Osteoblast (primary cell): Measurements from ENCODE around the gene MAPKAPK3. TPM values are rescaled to one million over a fixed set of nuclear protein-coding genes. Genes with fewer than 3 reads are reported as not detected.

Experiments used
- DNase-seq: peaks from one replicate; pipeline ENCODE4 v3.0.0; 2011; ENCODE audit warnings: low spot score, mixed read lengths; ENCODE audit not compliant: insufficient read length; ENCODE audit errors: missing footprints
- H2AFZ ChIP-seq: 2 replicates; pipeline ENCODE4 v1.6.0; 2011; ENCODE audit warnings: mild to moderate bottlenecking, low read length
- H3K27ac ChIP-seq: 2 replicates; pipeline ENCODE4 v1.5.1; 2011; ENCODE audit warnings: mild to moderate bottlenecking, low read depth, low read length, moderate library complexity
- H3K27me3 ChIP-seq: 2 replicates; pipeline ENCODE4 v1.6.0; 2012; ENCODE audit warnings: mild to moderate bottlenecking, control low read depth, inconsistent platforms, low read length, moderate library complexity; ENCODE audit not compliant: insufficient read depth
- H3K36me3 ChIP-seq: 2 replicates; pipeline ENCODE4 v1.5.1; 2011; ENCODE audit warnings: mild to moderate bottlenecking, low read length, control low read depth, moderate library complexity; ENCODE audit not compliant: insufficient read depth
- H3K4me1 ChIP-seq: 2 replicates; pipeline ENCODE4 v1.5.1; 2011; ENCODE audit warnings: mild to moderate bottlenecking, low read length, control low read depth, moderate library complexity; ENCODE audit not compliant: insufficient read depth
- H3K4me2 ChIP-seq: 2 replicates; pipeline ENCODE4 v1.6.0; 2011; ENCODE audit warnings: mild to moderate bottlenecking, low read length; ENCODE audit not compliant: insufficient read depth
- H3K4me3 ChIP-seq: fragments of 200-600 bp; sonication (generic); 3 replicates; pipeline ENCODE4 v1.5.1; 2012; ENCODE audit warnings: mild to moderate bottlenecking, low read length, inconsistent platforms; ENCODE audit not compliant: insufficient read depth
- H3K79me2 ChIP-seq: 2 replicates; pipeline ENCODE4 v1.6.0; 2012; ENCODE audit warnings: mild to moderate bottlenecking, low read length, control low read depth, inconsistent platforms; ENCODE audit not compliant: insufficient read depth
- H3K9me3 ChIP-seq: 2 replicates; pipeline ENCODE4 v1.5.1; 2011; ENCODE audit warnings: low read depth, low read length, control low read depth
- H4K20me1 ChIP-seq: 2 replicates; pipeline ENCODE4 v1.6.0; 2012; ENCODE audit warnings: mild to moderate bottlenecking, low read length, control low read depth; ENCODE audit not compliant: insufficient read depth
- CTCF ChIP-seq: IDR thresholded peaks from 2 replicates; pipeline ENCODE4 v1.5.1; 2011; ENCODE audit warnings: mild to moderate bottlenecking, low read depth, low read length, moderate library complexity; ENCODE audit errors: extremely low read depth
- total RNA-seq: library from RNA; depleted of rRNA; stranded (reverse); fragments of >200 nt; gene quantifications from 2 replicates; pipeline ENCODE4 v1.2.3, GENCODE V29; 2012

The MAPKAPK3 gene
- total RNA-seq, 1 donor = 56.5 TPM

DNA sequence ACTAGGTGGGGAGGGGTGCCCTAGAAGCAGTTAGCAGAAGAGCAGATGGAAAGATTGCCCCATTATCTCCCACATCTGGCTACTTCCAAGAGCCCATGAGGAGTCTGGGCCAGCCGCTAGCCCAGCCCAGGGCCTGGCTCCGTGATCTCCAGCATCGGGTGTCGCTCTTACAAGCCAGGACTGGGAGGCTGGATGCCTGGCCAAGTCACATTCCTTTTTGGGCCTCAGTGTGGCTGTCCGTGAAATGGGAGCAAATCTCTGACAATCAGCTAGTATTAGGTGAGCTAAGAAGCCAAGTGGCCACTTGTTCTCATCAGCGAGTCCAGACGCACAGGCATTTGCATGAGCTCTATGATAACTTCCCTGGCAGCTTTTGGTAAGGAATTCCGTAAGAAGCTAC is 34.5 kb downstream of the MAPKAPK3 start:
- Histone ChIP-seq H3K36me3 (no peaks in the 10 kb centered on the region), H3K27ac (no peak overlapping the region), H3K27me3 (no peaks in the 10 kb centered on the region), H4K20me1 (no peaks in the 10 kb centered on the region), H2AFZ (no peak overlapping the region), H3K4me2 (no peak overlapping the region), H3K4me1 (no peaks in the 10 kb centered on the region), H3K4me3 (no peak overlapping the region), H3K9me3 (no peaks in the 10 kb centered on the region), H3K79me2 (no peaks in the 10 kb centered on the region)
- no peak for TF ChIP-seq CTCF
- no peak for DNase-seq

DNA sequence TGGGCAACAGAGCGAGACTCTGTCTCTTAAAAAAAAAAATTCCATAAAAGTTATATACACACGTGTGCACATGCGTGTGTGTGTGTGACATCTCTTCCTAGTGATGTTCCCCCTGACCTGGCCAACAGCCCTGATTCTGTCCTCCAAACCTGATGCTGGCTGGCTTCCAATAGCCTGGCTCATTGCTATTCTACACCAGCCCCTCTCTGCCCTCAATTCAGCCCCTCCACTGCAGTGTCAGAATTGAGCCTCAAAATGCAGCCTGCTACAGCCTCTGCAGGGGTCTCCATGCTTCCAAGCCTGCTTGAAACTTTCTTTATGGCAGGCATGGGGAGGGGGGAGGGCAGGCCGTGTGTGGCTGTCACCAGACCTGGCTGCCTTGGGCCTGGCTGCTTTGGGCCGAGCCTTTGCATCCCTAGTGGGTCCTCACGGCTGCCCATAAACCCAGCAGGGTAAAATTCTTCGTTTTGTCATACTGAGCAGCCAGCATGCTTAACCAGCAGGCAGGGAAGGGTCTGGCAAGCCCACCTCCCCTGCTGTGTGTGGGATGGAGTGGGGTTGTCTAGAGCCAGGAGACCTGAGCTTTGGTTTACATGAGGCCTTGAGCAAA is 35.1 kb downstream of the MAPKAPK3 start:
- no peaks in the 10 kb centered on the region for H3K27me3 ChIP-seq
- no peaks in the 10 kb centered on the region for H3K4me1 ChIP-seq
- H3K36me3 ChIP-seq = no peaks in the 10 kb centered on the region
- no peaks in the 10 kb centered on the region for H3K9me3 ChIP-seq
- no peak overlapping the region for H3K4me2 ChIP-seq
- no peak overlapping the region for H3K4me3 ChIP-seq
- no peak for TF ChIP-seq CTCF
- DNase-seq = no peak
- no peaks in the 10 kb centered on the region for H3K79me2 ChIP-seq
- H3K27ac ChIP-seq = no peak overlapping the region
- no peak overlapping the region for H2AFZ ChIP-seq
- H4K20me1 ChIP-seq = no peaks in the 10 kb centered on the region

DNA sequence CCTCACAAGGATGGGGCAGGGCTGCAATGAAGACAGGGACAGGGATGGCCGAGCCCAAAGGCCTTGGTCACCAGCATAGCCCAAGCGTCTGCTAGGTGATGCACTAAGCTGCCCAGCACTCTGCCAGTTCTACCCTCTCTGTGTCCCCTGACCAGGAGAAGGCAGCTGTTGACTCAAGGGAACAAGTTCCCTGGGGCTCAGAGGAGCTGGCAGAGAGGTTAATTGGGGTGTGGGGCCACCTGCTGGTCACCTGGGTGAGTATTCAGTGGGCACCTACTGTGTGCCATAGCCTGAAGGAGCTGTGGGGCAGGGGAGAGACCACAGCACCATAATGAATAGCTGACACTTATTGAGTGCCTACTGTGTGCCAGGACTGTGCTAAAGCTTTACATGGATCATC is 35.8 kb downstream of the MAPKAPK3 start:
- Histone ChIP-seq H3K27ac (no peak overlapping the region), H3K36me3 (no peaks in the 10 kb centered on the region), H3K4me2 (no peak overlapping the region), H2AFZ (no peak overlapping the region), H3K4me3 (no peak overlapping the region), H3K79me2 (no peaks in the 10 kb centered on the region), H3K9me3 (no peaks in the 10 kb centered on the region), H3K27me3 (no peaks in the 10 kb centered on the region), H3K4me1 (no peaks in the 10 kb centered on the region), H4K20me1 (no peaks in the 10 kb centered on the region)
- DNase-seq = no peak
- peak; percentile 40 for TF ChIP-seq CTCF

GRCh38 chr3:50653937-50654595 is 37.1 kb downstream of the MAPKAPK3 start:
- no peak overlapping the region for H3K4me2 ChIP-seq

More at GRCh38 chr3:50653937-50654595, 37.1 kb downstream of the MAPKAPK3 start:
- no peaks in the 10 kb centered on the region for H3K27me3 ChIP-seq
- no peak overlapping the region for H3K27ac ChIP-seq
- no peak for TF ChIP-seq CTCF
- H3K79me2 ChIP-seq = no peaks in the 10 kb centered on the region
- H3K4me3 ChIP-seq = no peak overlapping the region
- no peaks in the 10 kb centered on the region for H3K36me3 ChIP-seq
- H4K20me1 ChIP-seq = no peaks in the 10 kb centered on the region
- no peaks in the 10 kb centered on the region for H3K4me1 ChIP-seq
- H3K9me3 ChIP-seq = no peaks in the 10 kb centered on the region
- no peak overlapping the region for H2AFZ ChIP-seq
- DNase-seq = no peak
